Measurements from ENCODE around the gene GSTK1. TPM values are rescaled to one million over a fixed set of nuclear protein-coding genes. Genes with fewer than 3 reads are reported as not detected.
A peak's percentile ranks its signal among the peaks of the same experiment; 100 is the strongest.

The GSTK1 gene
- total RNA-seq, 6 experiments from 2014 or later = 209 to 315 (median 257) TPM

GRCh38 chr7:143303733-143304132, 40.5 kb downstream of the GSTK1 start:
- H3K9me3 ChIP-seq = no peaks in the 10 kb centered on the region
- H3K27ac ChIP-seq = no peak overlapping the region
- ATAC-seq = no peak
- H3K36me3 ChIP-seq = peaks cover 0 to 64% (median 21%) of the 10 kb centered on the region in 4 donors
- no peak for TF ChIP-seq CTCF (IDR thresholded peaks at IDR 0.05)
- TF ChIP-seq POLR2A (IDR thresholded peaks at IDR 0.05) = no peak
- intact Hi-C loops (cut with DNase I) = no loop called here
- no peaks in the 10 kb centered on the region for H3K27me3 ChIP-seq
- no peak overlapping the region for H3K4me3 ChIP-seq
- DNase-seq = no peak
- peaks cover 0 to 10% (median 2%) of the 10 kb centered on the region in 4 donors for H3K4me1 ChIP-seq
- 93% methylated on average over 9 of the region's 10 CpGs for WGBS (ENCODE audit: insufficient coverage, low coverage, low lambda C conversion rate, missing lambda C conversion rate)

GRCh38 chr7:143304938-143305337, 41.7 kb downstream of the GSTK1 start:
- Histone ChIP-seq H3K4me3 (no peak overlapping the region), H3K4me1 (peaks cover 0 to 10% (median 2%) of the 10 kb centered on the region in 4 donors), H3K9me3 (no peaks in the 10 kb centered on the region), H3K36me3 (peaks cover 0 to 61% (median 20%) of the 10 kb centered on the region in 4 donors), H3K27ac (no peak overlapping the region), H3K27me3 (no peaks in the 10 kb centered on the region)
- TF ChIP-seq POLR2A (IDR thresholded peaks at IDR 0.05) (no peak), CTCF (IDR thresholded peaks at IDR 0.05) (no peak)
- no peak for ATAC-seq
- intact Hi-C loops (cut with DNase I) = loop anchor here in 1 of 2 donors (5.0 kb wide), 1 partner anchor 63 kb away; no protein-coding TSS in a partner anchor
- no peak for DNase-seq
- 70% methylated on average over 4 of the region's 6 CpGs for WGBS (ENCODE audit: insufficient coverage, low coverage, low lambda C conversion rate, missing lambda C conversion rate)

- H3K4me3 ChIP-seq = no peak overlapping the region
- H3K36me3 ChIP-seq = peaks cover 0 to 55% (median 16%) of the 10 kb centered on the region in 4 donors
- peaks cover 0 to 10% (median 2%) of the 10 kb centered on the region in 4 donors for H3K4me1 ChIP-seq
- H3K9me3 ChIP-seq = no peaks in the 10 kb centered on the region
- H3K27me3 ChIP-seq = no peaks in the 10 kb centered on the region
- peak; percentile 98 to 99 (median 99) for ATAC-seq
- WGBS (ENCODE audit: insufficient coverage, low coverage, low lambda C conversion rate, missing lambda C conversion rate) = 22% methylated on average over 10 of the region's 10 CpGs
- intact Hi-C loops (cut with DNase I) = loop anchor here in 1 of 2 donors (5.0 kb wide), 1 partner anchor 63 kb away; no protein-coding TSS in a partner anchor
- no peak overlapping the region for H3K27ac ChIP-seq
- peak; percentile 86 to 94 (median 90) for TF ChIP-seq CTCF (IDR thresholded peaks at IDR 0.05)
- no peak for TF ChIP-seq POLR2A (IDR thresholded peaks at IDR 0.05)
- peak; percentile 87 to 89 (median 89) for DNase-seq
Observed at GRCh38 chr7:143305423-143306070, 42.3 kb downstream of the GSTK1 start.

- peaks cover 0 to 25% (median 5%) of the 10 kb centered on the region in 4 donors for H3K36me3 ChIP-seq
- TF ChIP-seq CTCF (IDR thresholded peaks at IDR 0.05) (no peak), POLR2A (IDR thresholded peaks at IDR 0.05) (no peak)
- no peak overlapping the region for H3K27ac ChIP-seq
- ATAC-seq = no peak
- H3K4me1 ChIP-seq = peaks cover 0 to 10% (median 2%) of the 10 kb centered on the region in 4 donors
- H3K27me3 ChIP-seq = no peaks in the 10 kb centered on the region
- no peaks in the 10 kb centered on the region for H3K9me3 ChIP-seq
- DNase-seq = no peak
- intact Hi-C loops (cut with DNase I) = loop anchor here in 1 of 2 donors (5.0 kb wide), 1 partner anchor 66 kb away; no protein-coding TSS in a partner anchor
- WGBS (ENCODE audit: insufficient coverage, low coverage, low lambda C conversion rate, missing lambda C conversion rate) = 84% methylated on average over 2 of the region's 2 CpGs
- no peak overlapping the region for H3K4me3 ChIP-seq
Observed at GRCh38 chr7:143308632-143309031, 45.4 kb downstream of the GSTK1 start.
